Sigmoid colon (tissue), 7 donors: ENCODE measurements around the gene AFAP1. TPM values are rescaled to one million over a fixed set of nuclear protein-coding genes. Genes with fewer than 3 reads are reported as not detected.

Source experiments
- DNase-seq: peaks from one replicate; pipeline ENCODE4 v3.0.0-alpha.2; 2019
- H3K27ac ChIP-seq, 4 donors: fragments of 200-600 bp; sonication (generic); one replicate each; pipeline ENCODE4 v1.5.1; 2016 to 2019; ENCODE audit warnings: mild to moderate bottlenecking in 1 of 4
- H3K27me3 ChIP-seq, 3 donors: fragments of 200-600 bp; sonication (generic); one replicate each; pipeline ENCODE4 v1.5.1; 2019; ENCODE audit warnings: mild to moderate bottlenecking in 1 of 3
- H3K36me3 ChIP-seq, 4 donors: fragments of 200-600 bp; sonication (generic); one replicate each; pipeline ENCODE4 v1.5.1; 2016 to 2019
- H3K4me1 ChIP-seq, 4 donors: fragments of 200-600 bp; sonication (generic); one replicate each; pipeline ENCODE4 v1.5.1; 2017 to 2019
- H3K4me3 ChIP-seq, 4 donors: fragments of 200-600 bp; sonication (generic); one replicate each; pipeline ENCODE4 v1.5.1; 2017 to 2019; ENCODE audit warnings: mild to moderate bottlenecking in 2 of 4, moderate library complexity in 1 of 4
- H3K9me3 ChIP-seq, 4 donors: fragments of 200-600 bp in 3 of 4; sonication (generic) in 3 of 4; one replicate each; pipeline versions ENCODE4 v1.5.1 to v1.6.1; 2013 to 2019
- EP300 ChIP-seq, 4 donors: sonication (generic); formaldehyde crosslinking; IDR thresholded peaks; one replicate each; pipeline ENCODE4 v1.6.1; 2017; ENCODE audit warnings: antibody characterized with exemption in 4 of 4
- POLR2A ChIP-seq, 2 donors: fragments of 450-650 bp; IDR thresholded peaks; one replicate each; pipeline ENCODE4 v1.6.1; 2016; ENCODE audit warnings: antibody characterized with exemption in 2 of 2, mild to moderate bottlenecking in 2 of 2, moderate library complexity in 2 of 2
- POLR2AphosphoS5 ChIP-seq, 4 donors: sonication (generic); formaldehyde crosslinking; IDR thresholded peaks; one replicate each; pipeline ENCODE4 v1.6.1; 2017; ENCODE audit warnings: antibody characterized with exemption in 4 of 4
- WGBS, 2 donors: extraction: QIAGEN DNeasy Blood & Tissue Kit; methylation state at CpG; one replicate each; pipeline ENCODE4 v1.1.7; 2013; 5-methylcytosine and 5-hydroxymethylcytosine counted together
- intact Hi-C: fragments of 100-400 bp; cut with DNase I; formaldehyde crosslinking; loops from one replicate; pipeline ENCODE4 v1.15.1; 2023
- polyA plus RNA-seq, 3 donors: library from polyadenylated mRNA; stranded (reverse); fragments of 200-250 nt; gene quantifications; one replicate each; pipeline ENCODE4 v1.2.3, GENCODE V29; 2013
- total RNA-seq, 4 donors: library from RNA; depleted of rRNA; stranded (reverse); fragments of >200 nt; gene quantifications; one replicate each; pipeline ENCODE4 v1.1.0, GENCODE V29; 2016
- TF ChIP-seq, protein P1 (sequence below), 4 experiments: fragments of 450-650 bp in 3 of 4; fragments of 200-600 bp in 1 of 4; IDR thresholded peaks; one replicate each; pipeline ENCODE4 v1.5.1; 2016 to 2019; ENCODE audit warnings: antibody characterized with exemption in 4 of 4, mild to moderate bottlenecking in 3 of 4, moderate library complexity in 2 of 4
- donor health status: healthy with polysubstance abuse.
- donor health status: Bipolar disorder and iron deficiency.
- donor health status: healthy.

Gene AFAP1
- total and polyA plus RNA-seq, 7 donors = 7.6 to 51.3 (median 24.0) TPM

DNA sequence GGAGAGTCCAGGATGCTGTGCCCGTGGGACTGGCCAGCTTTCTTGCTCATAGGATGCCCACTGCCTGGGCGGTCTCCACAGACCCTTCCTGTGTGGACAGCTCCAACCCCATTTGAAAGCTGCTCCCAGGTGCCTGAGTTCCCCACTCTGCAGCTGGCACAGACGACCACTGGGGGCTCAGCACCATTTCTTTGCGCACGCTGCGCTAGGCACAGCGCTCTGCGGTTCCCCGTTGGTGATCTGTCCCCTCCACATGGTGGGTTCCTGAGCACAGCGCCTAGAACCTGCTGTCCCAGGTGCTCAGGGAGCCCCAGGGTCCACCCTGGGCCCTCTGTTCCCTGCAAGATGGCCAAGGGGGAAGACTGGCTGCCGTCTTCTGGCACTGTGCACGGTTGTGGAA, 45.4 kb upstream of the AFAP1 start:
- no peaks in the 10 kb centered on the region for H3K36me3 ChIP-seq
- TF ChIP-seq EP300 (IDR thresholded peaks at IDR 0.05) = no peak
- H3K9me3 ChIP-seq = no peaks in the 10 kb centered on the region
- H3K4me3 ChIP-seq = no peak overlapping the region
- intact Hi-C loops = no loop called here
- H3K27ac ChIP-seq = no peak overlapping the region
- no peaks in the 10 kb centered on the region for H3K27me3 ChIP-seq
- peaks cover 0 to 4% (median 0%) of the 10 kb centered on the region in 4 donors for H3K4me1 ChIP-seq
- 91 to 93% methylated on average over 12 of the region's 12 CpGs for WGBS, 2 donors
- no peak for DNase-seq

DNA sequence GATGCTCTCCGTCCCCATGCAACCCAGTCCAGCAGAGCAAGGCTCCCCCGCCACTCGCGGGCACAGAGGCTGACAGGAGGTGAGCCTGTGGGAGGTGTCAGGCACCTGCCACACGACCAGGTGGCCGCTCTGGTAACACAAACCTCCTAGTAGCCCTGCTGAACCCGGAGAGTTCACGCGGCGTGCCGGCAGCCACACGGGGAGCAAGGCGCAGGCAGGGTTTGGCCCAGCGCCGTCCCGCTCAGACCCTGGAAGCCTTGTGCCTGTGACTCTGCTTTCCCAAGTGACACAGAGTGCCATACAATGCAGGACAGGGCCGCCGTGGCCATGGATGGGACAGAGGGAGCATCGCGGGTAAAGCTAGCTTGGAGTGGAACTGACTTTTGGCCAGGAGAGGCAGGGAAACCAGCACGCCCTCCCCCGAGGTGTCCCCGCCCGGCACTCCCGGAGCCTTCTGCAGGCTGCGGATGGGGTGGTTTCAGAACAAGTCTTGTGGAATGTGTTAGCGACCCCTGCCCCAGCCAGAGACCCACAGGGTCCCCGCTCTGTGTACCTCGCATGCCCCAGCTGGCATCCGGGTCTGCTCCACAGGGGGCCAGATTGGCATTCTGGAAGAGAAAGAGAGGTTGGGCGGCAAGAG, 44.7 kb upstream of the AFAP1 start:
- TF ChIP-seq, protein P1, sequence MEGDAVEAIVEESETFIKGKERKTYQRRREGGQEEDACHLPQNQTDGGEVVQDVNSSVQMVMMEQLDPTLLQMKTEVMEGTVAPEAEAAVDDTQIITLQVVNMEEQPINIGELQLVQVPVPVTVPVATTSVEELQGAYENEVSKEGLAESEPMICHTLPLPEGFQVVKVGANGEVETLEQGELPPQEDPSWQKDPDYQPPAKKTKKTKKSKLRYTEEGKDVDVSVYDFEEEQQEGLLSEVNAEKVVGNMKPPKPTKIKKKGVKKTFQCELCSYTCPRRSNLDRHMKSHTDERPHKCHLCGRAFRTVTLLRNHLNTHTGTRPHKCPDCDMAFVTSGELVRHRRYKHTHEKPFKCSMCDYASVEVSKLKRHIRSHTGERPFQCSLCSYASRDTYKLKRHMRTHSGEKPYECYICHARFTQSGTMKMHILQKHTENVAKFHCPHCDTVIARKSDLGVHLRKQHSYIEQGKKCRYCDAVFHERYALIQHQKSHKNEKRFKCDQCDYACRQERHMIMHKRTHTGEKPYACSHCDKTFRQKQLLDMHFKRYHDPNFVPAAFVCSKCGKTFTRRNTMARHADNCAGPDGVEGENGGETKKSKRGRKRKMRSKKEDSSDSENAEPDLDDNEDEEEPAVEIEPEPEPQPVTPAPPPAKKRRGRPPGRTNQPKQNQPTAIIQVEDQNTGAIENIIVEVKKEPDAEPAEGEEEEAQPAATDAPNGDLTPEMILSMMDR (IDR thresholded peaks at IDR 0.05) = no peak
- no peak for TF ChIP-seq POLR2AphosphoS5 (IDR thresholded peaks at IDR 0.05)
- TF ChIP-seq EP300 (IDR thresholded peaks at IDR 0.05) = no peak
- TF ChIP-seq POLR2A (IDR thresholded peaks at IDR 0.05) = no peak
- no peak for DNase-seq
- no peak overlapping the region for H3K4me3 ChIP-seq
- peaks cover 0 to 4% (median under 1%) of the 10 kb centered on the region in 4 donors for H3K4me1 ChIP-seq
- H3K36me3 ChIP-seq = no peaks in the 10 kb centered on the region
- 44 to 85% methylated on average over 31 of the region's 31 CpGs for WGBS, 2 donors
- H3K27me3 ChIP-seq = no peaks in the 10 kb centered on the region
- intact Hi-C loops = no loop called here
- no peak overlapping the region for H3K27ac ChIP-seq
- H3K9me3 ChIP-seq = no peaks in the 10 kb centered on the region

DNA sequence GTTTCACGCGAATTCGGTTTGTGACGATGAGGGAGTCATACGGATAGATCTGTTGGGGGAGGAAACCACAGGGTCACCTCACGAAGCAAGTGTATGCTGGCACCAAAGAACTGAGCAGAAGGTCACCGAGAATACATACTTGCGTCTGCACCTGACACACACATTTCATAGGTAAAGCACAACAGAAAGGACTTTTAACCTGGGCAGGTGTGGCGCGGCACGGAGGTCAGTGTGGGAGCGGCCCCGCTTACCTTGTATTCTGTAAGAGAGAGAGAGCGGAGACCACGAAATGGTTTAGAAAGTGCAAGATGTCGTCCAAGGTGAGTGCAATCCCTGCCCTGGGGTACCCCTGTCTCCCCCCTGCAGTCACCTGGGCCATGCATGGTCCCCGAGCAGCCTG, 43.6 kb upstream of the AFAP1 start:
- TF ChIP-seq, protein P1 (IDR thresholded peaks at IDR 0.05) = no peak
- no peak for TF ChIP-seq POLR2A (IDR thresholded peaks at IDR 0.05)
- no peak for TF ChIP-seq POLR2AphosphoS5 (IDR thresholded peaks at IDR 0.05)
- no peak for TF ChIP-seq EP300 (IDR thresholded peaks at IDR 0.05)
- Histone ChIP-seq H3K36me3 (no peaks in the 10 kb centered on the region), H3K9me3 (no peaks in the 10 kb centered on the region), H3K4me3 (no peak overlapping the region), H3K4me1 (peaks cover 0 to 13% (median 10%) of the 10 kb centered on the region in 4 donors), H3K27ac (no peak overlapping the region), H3K27me3 (no peaks in the 10 kb centered on the region)
- intact Hi-C loops = no loop called here
- WGBS, 2 donors = 27 to 79% methylated on average over 17 of the region's 17 CpGs
- no peak for DNase-seq

DNA sequence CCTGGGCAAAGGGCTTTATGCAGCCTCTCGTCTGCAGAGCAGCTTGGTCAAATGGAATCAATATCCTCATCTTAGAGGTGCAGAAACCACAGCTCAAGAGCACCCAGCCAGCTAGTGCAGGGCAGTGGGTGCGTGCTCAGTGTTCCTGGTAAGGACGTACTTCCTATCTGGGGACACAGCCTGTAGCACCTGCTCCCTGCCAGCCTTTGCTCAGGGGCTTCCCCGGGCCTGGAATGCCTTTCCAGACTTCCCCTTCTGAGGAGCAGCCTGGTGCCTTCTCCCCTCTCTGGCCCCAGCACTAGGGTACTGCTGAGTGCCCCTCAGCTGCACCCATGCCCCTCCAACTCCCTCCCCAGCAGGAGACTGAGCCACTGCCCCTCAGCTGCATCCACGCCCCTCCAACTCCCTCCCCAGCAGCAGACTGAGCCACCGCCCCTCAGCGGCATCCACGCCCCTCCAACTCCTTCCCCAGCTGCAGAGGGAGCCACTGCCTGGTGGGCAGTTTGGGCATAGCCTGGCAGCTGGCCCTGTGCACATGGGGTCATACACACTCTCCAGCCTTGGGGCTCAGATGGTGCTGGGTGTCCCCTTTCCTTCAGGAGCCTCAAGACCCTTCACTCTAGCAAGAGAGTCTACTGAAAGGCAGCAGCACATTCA, 42.2 kb upstream of the AFAP1 start:
- Histone ChIP-seq H3K4me1 (peaks cover 0 to 19% (median 14%) of the 10 kb centered on the region in 4 donors), H3K4me3 (no peak overlapping the region), H3K9me3 (no peaks in the 10 kb centered on the region), H3K27ac (no peak overlapping the region), H3K36me3 (no peaks in the 10 kb centered on the region), H3K27me3 (no peaks in the 10 kb centered on the region)
- TF ChIP-seq POLR2A (IDR thresholded peaks at IDR 0.05) = no peak
- TF ChIP-seq, protein P1 (IDR thresholded peaks at IDR 0.05) = no peak
- intact Hi-C loops = no loop called here
- DNase-seq = no peak
- WGBS, 2 donors = 23 to 62% methylated on average over 8 of the region's 8 CpGs

DNA sequence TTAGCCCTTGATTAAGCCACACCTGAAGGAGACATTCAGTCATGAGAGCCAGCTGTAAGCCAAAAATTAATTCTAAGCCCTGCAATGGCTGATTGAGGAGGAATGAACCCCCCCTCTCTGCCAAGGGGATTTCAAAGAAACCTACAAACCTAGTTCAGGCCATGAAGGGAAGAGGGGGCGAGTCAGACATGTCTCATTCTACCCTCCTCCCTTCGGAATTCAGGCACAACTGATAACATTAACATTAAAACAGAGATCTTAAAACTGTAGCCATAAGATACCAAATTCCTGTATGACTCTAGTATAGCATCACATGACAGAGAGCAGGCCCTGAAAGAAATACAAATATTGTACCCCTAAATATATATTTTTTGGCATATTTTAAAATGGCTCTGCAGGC, 40.4 kb upstream of the AFAP1 start:
- H3K4me1 ChIP-seq = peaks cover 0 to 25% (median 14%) of the 10 kb centered on the region in 4 donors
- intact Hi-C loops = no loop called here
- no peaks in the 10 kb centered on the region for H3K27me3 ChIP-seq
- H3K36me3 ChIP-seq = no peaks in the 10 kb centered on the region
- no peak overlapping the region for H3K4me3 ChIP-seq
- no peak for TF ChIP-seq EP300 (IDR thresholded peaks at IDR 0.05)
- no peak for TF ChIP-seq POLR2AphosphoS5 (IDR thresholded peaks at IDR 0.05)
- DNase-seq = no peak
- 84 to 85% methylated on average over 2 of the region's 2 CpGs for WGBS, 2 donors
- no peaks in the 10 kb centered on the region for H3K9me3 ChIP-seq
- no peak overlapping the region for H3K27ac ChIP-seq

DNA sequence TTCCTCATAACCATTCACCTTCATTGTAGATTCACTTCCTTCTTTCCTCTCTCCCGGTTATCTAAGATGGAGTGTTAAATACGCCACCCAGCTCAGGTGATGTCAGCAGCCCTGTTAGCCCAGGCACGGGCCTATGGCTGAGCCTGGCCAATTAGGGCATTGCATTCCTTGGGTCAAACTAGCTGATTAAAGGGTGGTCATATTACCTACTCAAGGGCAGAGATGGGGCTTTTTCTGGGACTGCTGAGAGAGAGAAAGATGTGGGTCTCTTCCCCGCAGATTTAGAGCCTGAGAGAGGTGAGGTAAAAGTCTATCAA, 39.9 kb upstream of the AFAP1 start:
- H3K27ac ChIP-seq = no peak overlapping the region
- H3K36me3 ChIP-seq = no peaks in the 10 kb centered on the region
- DNase-seq = no peak
- WGBS, 2 donors = 47 to 62% methylated on average over 4 of the region's 4 CpGs
- no peak overlapping the region for H3K4me3 ChIP-seq
- TF ChIP-seq POLR2AphosphoS5 (IDR thresholded peaks at IDR 0.05) = no peak
- no peak for TF ChIP-seq EP300 (IDR thresholded peaks at IDR 0.05)
- no peak for TF ChIP-seq POLR2A (IDR thresholded peaks at IDR 0.05)
- TF ChIP-seq, protein P1 (IDR thresholded peaks at IDR 0.05) = no peak
- no peaks in the 10 kb centered on the region for H3K27me3 ChIP-seq
- peaks cover 0 to 25% (median 14%) of the 10 kb centered on the region in 4 donors for H3K4me1 ChIP-seq
- H3K9me3 ChIP-seq = no peaks in the 10 kb centered on the region
- intact Hi-C loops = no loop called here
